HG02943 (cell line): ENCODE measurements around the gene LAMP5.

Source experiments
- ATAC-seq: cut with Tn5 transposase; IDR thresholded peaks from one replicate; pipeline ENCODE4 v1.9.1; 2021; ENCODE audit warnings: mild to moderate bottlenecking, low read depth, moderate library complexity; ENCODE audit not compliant: unreplicated experiment

Gene LAMP5

GRCh38 chr20:9578594-9578993, 64.2 kb downstream of the LAMP5 start:
- ATAC-seq = no peak
